ENCODE results near the gene GPC2. TPM values are rescaled to one million over a fixed set of nuclear protein-coding genes. Genes with fewer than 3 reads are reported as not detected.

Gene GPC2
- total RNA-seq, 1 experiment from 2014 or later: 0.33 TPM

DNA sequence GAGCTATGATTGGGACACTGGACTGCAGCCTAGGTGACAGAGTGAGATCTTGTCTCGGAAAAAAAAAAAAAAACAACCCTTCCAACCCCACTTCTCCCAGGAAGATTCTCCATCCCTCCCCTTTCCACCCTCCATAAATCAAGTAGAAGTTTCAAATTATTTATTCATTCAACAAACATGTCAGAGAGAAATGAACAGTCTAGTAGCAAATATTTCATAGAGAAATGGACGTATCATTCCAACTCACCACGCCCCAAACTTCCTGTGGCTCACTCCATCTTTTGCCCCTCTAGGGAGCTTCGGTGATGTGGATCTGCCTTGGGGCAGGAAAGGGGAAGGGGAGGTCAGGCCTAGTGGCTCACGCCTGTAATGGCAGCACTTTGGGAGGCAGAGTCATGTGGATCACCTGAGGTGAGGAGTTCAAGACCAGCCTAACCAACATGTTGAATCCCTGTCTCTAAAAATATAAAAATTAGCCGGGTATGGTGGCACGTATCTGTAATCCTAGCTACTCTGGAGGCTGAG, 18.0 kb downstream of the GPC2 start:
- Histone ChIP-seq H3K27me3 (no peaks in the 10 kb centered on the region), H3K36me3 (peaks cover 4% of the 10 kb centered on the region), H3K4me3 (peak overlapping the region; percentile 57), H3K9me3 (no peaks in the 10 kb centered on the region)
- no peak for DNase-seq

GRCh38 chr7:100158229-100159098, 18.7 kb downstream of the GPC2 start, which contains the start of gene TRAPPC14:
TRAPPC14 (minus strand) TSS chr7:100158723; CDS start chr7:100158499, 224 bp downstream.
- H3K36me3 ChIP-seq: peaks cover 4% of the 10 kb centered on the region

DNA sequence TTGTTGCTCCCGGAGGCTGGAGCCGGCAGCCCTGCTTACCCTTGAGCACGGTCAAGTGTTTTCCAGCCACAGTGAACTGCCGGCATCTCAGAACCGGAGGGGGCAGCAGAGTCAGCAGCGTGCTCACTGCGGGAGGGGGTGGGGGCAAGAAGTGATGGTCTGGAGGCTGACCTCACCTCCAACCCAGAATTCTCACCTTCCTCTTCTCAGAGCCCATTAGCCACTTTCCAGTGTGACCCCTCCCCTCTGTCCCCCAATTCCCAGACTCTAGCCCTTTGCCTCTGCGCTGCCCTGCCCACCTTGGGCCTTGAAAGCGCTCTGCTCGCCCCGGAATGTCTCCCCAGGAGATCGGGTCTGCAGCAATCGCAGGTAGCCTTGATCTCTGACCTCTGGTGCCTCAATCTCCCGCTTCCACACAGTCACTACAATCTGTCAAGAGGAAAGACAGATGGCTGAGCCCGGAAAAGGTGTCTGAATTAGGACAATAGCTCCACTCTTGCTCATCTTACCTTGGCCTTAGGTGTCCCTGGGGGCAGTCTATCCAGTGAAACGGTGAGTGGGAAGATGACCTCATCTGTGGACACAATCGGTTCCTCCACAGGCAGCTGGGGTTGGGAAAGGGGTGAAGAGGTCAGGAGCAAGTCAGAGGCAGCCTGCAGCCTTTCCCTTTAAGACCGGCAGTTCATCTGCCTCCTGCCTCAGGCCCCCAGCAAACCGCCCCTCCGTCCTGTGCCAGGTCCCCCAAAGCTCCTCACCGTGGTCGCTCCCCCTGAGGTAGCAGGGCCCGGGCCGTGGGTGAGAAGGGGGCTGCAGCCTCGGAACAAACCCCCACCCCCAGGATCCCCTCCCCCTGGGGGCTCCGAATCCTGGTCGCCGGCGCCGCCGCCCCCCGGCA, 19.6 kb downstream of the GPC2 start:
- peak; percentile 45 for DNase-seq
- H3K4me3 ChIP-seq: peak overlapping the region; percentile 57
- H3K36me3 ChIP-seq: peaks cover 4% of the 10 kb centered on the region
- H3K27me3 ChIP-seq: no peaks in the 10 kb centered on the region
- no peaks in the 10 kb centered on the region for H3K9me3 ChIP-seq

More at GRCh38 chr7:100158229-100159098, 18.7 kb downstream of the GPC2 start, which contains the start of gene TRAPPC14:
- peak within 1 kb of the TSS; percentile 57 for H3K4me3 ChIP-seq
- peak; percentile 90 for DNase-seq
- H3K27me3 ChIP-seq: no peaks in the 10 kb centered on the region
- H3K9me3 ChIP-seq: no peaks in the 10 kb centered on the region

DNA sequence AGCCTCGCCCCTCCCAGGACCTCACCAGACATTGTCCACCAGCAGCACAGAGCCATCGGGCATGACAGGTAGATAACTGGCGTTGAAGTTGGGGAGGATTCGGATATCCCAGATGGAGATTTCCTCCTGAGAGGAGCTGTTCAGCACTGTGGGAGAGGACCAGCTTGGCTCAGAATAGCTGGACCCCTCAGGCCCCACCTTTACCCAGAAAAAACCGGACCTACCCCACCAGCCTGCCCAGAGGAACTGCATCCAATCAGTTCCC, 20.2 kb downstream of the GPC2 start:
- Histone ChIP-seq H3K27me3 (no peaks in the 10 kb centered on the region), H3K9me3 (no peaks in the 10 kb centered on the region), H3K36me3 (peaks cover 4% of the 10 kb centered on the region), H3K4me3 (no peak overlapping the region)
- no peak for DNase-seq

DNA sequence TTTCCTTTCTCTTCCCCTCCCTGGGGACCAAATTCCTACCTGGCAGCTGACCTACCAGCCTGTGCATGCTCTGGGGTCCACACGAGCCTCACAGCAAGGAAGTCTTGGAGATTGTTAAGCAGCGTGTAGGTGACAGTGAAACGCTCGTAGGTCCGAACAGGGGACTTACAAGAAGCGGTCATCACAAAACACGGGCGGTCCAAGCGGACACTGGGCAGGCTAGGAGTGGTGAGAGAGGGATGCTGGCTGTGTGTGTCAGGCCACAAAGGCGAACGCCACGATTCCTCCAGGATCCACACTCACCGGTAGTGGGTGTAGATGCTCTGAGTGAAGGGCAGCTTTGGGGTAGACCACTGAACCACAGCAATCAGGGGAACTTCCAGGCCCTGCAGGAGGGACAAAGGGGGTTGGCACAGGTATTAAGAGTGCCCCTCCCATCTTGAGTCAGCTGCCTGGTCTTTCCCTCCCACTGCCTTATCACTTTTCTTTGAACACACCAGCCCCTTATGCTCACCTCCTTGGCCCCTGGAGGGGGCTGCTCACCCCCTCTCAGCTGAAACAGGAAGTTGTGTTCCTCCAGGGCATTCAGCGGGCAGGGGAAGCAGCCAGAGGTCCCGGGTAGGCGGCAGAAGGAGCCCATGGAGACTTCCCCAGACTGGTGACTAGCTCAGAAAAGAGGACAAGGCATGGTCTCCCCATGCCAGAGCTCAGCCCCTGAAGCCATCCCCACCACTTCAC, 20.7 kb downstream of the GPC2 start:
- no peaks in the 10 kb centered on the region for H3K27me3 ChIP-seq
- H3K9me3 ChIP-seq: no peaks in the 10 kb centered on the region
- H3K4me3 ChIP-seq: no peak overlapping the region
- DNase-seq: no peak
- H3K36me3 ChIP-seq: peaks cover 4% of the 10 kb centered on the region

GRCh38 chr7:100155553-100156317, 21.4 kb downstream of the GPC2 start:
- no peaks in the 10 kb centered on the region for H3K27me3 ChIP-seq
- H3K36me3 ChIP-seq: peaks cover 4% of the 10 kb centered on the region
- DNase-seq: no peak
- no peaks in the 10 kb centered on the region for H3K9me3 ChIP-seq
- H3K4me3 ChIP-seq: no peak overlapping the region

- Histone ChIP-seq H3K9me3 (no peaks in the 10 kb centered on the region), H3K36me3 (peaks cover 4% of the 10 kb centered on the region), H3K27me3 (no peaks in the 10 kb centered on the region), H3K4me3 (no peak overlapping the region)
- no peak for DNase-seq
These were observed 22.3 kb downstream of the GPC2 start for GRCh38 chr7:100154651-100155491.

GRCh38 chr7:100153708-100154535, 23.3 kb downstream of the GPC2 start:
- Histone ChIP-seq H3K27me3 (no peaks in the 10 kb centered on the region), H3K36me3 (peaks cover 4% of the 10 kb centered on the region), H3K9me3 (no peaks in the 10 kb centered on the region), H3K4me3 (no peak overlapping the region)
- DNase-seq: no peak

- H3K9me3 ChIP-seq: no peaks in the 10 kb centered on the region
- H3K36me3 ChIP-seq: peaks cover 4% of the 10 kb centered on the region
- no peak overlapping the region for H3K4me3 ChIP-seq
- H3K27me3 ChIP-seq: no peaks in the 10 kb centered on the region
- DNase-seq: no peak
These were observed 24.1 kb downstream of the GPC2 start for GRCh38 chr7:100152937-100153666.

- H3K36me3 ChIP-seq: peaks cover 3% of the 10 kb centered on the region
- H3K27me3 ChIP-seq: no peaks in the 10 kb centered on the region
- DNase-seq: no peak
- H3K4me3 ChIP-seq: no peak overlapping the region
- no peaks in the 10 kb centered on the region for H3K9me3 ChIP-seq
These were observed 24.8 kb downstream of the GPC2 start for GRCh38 chr7:100152404-100152803.

DNA sequence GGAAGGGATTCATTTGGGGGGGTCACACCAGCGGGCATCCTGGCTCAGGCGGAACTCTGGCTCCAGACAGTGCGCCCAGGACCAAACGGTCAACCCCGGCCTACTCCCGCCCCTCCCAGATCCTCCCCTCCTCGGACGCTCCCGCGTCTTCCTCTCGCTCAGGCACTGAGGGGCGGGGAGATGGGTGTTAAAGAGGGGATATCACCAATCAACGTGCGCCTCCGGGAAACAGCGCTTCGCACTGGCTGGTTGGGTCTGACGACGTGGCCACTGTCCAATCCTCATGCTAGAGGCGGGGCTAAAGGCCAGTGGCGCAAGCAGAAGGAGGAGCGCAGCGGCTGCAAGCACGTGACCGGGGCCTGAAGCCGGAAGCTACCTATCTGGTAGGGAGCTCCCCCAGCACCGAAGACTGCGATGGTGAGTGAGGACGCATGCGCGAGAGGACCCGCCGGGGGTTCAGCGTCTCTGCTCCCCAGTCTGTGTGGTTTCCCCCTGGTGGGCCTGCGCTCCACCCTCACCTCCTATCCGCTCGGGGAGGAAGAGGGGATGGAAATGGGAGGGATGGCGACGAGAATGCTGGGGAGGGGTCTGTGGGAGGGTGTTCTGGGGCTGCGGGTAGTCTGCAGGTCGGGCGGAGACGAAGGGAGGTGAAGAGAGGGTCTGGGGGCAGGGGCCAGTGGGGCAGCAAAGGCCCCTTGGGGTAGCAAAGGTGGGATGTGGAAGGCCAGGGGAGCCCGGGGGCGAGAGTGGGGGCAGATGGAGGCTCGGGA, 28.4 kb downstream of the GPC2 start, which contains the start of gene LAMTOR4:
Gene LAMTOR4, plus strand, starts transcription at position 360 of the 770 bp plus-strand sequence. Its CDS starts 55 bp downstream, at position 415.
- peak; percentile 97 for DNase-seq
- H3K4me3 ChIP-seq: peak within 1 kb of the TSS; percentile 89
- H3K36me3 ChIP-seq: no peaks in the 10 kb centered on the region
- H3K9me3 ChIP-seq: no peaks in the 10 kb centered on the region
- H3K27me3 ChIP-seq: no peaks in the 10 kb centered on the region

GRCh38 chr7:100148225-100148558, 29.0 kb downstream of the GPC2 start:
- no peaks in the 10 kb centered on the region for H3K9me3 ChIP-seq
- peak overlapping the region; percentile 89 for H3K4me3 ChIP-seq
- no peaks in the 10 kb centered on the region for H3K36me3 ChIP-seq
- no peak for DNase-seq
- no peaks in the 10 kb centered on the region for H3K27me3 ChIP-seq

- no peak overlapping the region for H3K4me3 ChIP-seq
These were observed 29.9 kb downstream of the GPC2 start for GRCh38 chr7:100147278-100147677.

More at GRCh38 chr7:100147278-100147677, 29.9 kb downstream of the GPC2 start:
- Histone ChIP-seq H3K36me3 (no peaks in the 10 kb centered on the region), H3K9me3 (no peaks in the 10 kb centered on the region), H3K27me3 (no peaks in the 10 kb centered on the region)
- DNase-seq: no peak
